HG02870 (cell line): ENCODE measurements around the gene RAB7A.

Source experiments
- ATAC-seq: cut with Tn5 transposase; IDR thresholded peaks from one replicate; pipeline ENCODE4 v1.9.1; 2021; ENCODE audit warnings: mild to moderate bottlenecking, moderate library complexity; ENCODE audit not compliant: unreplicated experiment

RAB7A gene

DNA sequence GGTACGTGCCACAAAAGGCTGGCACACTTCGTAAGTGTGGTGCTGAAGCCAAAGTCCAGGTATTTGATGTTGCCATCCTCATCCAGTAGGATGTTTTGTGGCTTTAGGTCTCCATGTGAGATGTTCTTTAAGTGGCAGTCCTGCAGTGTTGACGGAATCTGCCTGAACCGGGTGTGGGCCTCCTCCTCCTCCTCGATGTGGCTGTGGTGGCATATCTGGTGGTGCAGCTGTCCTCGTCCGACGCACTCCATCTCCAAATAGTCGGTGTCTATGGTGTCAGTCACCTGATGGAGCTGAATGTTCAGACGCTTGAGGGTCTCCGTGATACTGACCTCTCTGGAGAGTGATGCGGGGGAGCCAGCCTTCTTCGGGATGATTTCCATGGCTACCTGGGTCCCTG, 123.0 kb downstream of the RAB7A start:
- ATAC-seq, result no peak

DNA sequence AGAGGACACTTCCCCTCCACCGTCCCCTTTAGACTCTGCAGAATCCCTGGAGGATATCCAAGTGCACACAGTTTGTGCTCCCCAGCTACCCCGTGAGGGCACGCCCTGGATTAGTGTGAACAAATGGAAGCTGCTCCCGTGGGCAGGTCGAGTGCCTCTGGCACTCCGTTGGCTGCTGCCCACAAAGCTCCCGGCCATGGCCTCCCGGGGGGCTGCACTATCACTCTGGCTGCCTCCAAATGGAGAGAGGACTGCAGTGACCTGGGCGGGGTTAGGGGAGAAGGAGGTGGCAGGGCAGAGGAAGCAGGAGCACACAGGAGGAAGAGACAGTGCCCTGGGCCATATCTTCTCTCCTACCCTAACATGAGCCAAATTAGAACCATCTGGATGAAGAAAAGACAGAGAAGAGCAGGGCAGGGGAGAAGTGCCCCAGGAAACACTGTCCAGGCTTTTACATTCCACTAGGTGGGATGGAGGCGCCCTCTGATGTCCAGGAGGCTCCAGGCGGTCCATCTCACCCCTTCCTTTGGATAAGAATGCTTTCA, 124.0 kb downstream of the RAB7A start:
- no peak for ATAC-seq

DNA sequence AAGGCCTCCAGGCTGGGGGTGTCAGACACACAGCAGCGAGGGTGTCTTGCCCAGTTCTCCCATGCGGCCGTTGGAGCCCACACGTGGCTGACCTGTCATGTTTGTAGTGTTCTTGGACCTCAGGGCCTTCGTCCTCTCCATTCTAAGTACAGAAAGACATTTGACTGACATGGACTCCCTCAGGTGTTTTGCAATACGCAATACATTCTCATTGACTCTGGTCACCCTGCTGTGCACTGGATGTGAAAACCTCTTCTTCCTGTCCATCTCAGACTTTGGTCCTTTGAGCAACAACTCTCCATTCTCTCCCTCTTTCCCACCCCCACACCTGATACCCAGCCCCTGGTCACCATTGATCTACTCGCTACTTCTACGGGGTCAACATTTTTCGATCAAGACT, 124.6 kb downstream of the RAB7A start:
- ATAC-seq, result no peak

DNA sequence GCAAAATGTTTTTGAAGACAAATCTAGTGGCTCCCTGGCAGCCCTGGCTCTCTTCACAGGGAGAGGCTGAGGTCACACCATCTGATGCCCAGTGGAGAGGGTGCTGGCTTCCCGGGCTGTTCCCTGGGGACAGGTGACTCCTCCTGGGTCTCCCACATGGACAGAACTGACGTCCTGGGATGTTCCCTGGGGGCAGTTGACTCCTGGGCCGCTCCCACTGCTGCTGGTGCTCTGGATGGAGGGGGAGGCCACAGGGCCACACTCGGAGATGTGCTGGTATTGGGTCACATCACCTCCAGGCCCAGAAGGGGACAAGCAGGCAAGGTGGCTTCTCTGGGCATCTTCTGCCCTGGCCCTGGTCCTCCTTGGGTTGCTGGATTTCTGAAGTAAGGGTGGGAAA, 125.6 kb downstream of the RAB7A start:
- no peak for ATAC-seq

DNA sequence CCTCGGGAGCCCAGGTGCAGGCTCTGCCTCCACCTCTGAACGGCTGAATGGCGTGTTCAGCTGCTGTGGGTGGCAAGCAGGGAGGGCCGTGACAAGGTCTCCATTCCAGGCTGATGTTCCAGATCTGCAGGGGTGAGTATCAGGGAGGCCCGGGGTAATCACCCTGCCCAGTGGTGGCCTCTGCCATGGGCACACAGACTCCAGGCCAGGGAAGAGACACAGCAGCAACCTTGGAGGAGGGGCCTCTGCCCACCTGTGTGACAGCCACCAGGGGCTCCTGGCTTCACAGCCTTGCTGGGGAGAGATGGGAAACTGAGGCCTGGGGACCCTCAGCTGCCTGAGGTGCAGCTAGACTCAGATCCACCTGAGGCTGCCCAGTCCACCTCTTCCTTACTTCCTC, 127.8 kb downstream of the RAB7A start:
- ATAC-seq, result no peak

DNA sequence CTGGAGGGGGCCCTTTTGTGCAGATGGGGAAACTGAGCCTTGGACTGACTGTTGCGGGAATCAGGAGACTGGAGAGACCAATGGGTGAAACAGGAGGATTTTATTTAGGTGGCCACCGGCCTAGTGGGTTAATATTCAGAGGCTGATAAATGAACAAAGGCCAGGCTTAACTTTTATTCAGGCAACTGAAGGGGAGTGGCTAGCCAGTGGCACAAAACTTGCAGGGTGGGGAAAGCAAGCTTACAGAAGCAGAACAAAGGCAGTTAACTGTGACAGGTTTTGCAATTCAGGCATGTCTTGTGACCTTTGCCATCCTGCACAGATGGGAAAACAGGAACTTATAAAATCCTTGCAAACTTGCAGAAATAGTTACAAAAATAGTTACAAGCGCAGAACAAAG, 128.5 kb downstream of the RAB7A start:
- ATAC-seq, result no peak

DNA sequence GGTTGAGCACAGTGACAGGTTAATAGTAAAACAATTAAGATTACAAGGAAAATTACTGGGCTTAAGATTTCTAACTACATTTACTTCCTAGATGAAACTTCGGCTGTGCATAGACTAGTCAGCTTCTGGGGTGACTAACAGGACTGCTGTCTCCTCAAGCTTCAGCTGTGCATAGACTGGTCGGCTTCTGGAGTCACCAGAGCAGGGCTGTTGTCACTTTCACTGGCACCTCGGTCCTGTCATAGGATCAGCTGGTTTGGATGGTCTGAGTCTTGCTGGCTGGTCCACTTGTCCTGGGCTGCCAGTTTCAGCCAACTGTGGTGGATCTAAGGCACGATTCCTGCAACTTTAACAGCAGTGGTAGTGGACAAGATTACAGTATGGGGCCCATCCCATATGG, 129.6 kb downstream of the RAB7A start:
- ATAC-seq, result no peak

DNA sequence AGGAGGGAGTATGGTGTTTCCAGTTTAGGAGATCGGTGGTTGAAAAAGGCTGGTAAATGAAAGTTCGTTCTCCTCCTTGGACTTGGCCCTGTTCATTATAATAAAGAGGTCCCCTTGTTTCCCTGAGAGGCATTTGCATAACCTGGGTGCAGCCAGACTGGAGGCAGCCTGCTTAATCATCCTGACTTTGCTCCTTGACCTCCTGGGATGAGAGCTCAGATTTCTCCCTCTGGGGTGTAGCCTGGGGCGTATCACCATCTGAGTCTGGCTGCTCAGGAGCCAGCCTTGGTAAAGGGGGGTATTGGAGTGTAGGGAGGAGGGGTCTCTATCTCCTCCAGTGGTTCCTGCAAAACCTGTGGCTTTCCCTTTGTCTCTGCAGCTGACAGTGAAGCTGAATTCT, 132.2 kb downstream of the RAB7A start:
- no peak for ATAC-seq

DNA sequence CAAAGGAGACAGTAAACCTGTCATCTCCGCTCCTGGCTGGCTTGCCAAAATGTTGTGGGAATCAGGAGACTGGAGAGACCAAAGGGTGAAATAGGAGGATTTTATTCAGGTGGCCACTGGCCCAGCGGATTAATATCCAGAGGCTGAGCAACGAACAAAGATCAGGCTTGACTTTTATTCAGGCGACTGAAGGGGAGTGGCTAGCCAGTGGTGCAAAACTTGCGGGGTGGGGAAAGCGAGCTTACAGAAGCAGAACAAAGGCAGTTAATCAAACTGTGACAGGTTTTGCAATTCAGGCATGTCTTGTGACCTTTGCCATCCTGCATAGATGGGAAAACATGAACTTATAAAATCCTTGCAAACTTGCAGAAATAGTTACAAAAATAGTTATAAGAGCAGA, 133.6 kb downstream of the RAB7A start:
- ATAC-seq, result no peak

DNA sequence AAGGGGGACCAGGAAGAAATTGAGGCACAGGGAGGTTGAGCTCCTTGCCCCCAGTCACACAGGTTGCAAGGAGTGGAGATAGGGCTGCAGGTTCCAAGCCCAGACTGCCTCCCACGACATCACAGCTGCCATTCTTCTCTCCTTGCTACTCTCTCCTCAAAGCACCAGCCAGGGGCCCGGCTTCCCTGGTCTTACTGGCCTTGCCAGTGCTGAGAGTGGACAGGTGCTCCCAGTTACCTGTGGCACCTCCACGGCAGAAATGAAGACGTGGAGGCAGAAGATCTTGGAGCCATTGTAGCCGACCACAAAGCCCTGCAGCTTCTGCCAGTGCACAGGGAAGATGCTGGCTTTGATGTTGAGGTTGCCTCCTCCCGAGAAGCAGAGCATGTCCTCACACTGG, 135.5 kb downstream of the RAB7A start:
- no peak for ATAC-seq

DNA sequence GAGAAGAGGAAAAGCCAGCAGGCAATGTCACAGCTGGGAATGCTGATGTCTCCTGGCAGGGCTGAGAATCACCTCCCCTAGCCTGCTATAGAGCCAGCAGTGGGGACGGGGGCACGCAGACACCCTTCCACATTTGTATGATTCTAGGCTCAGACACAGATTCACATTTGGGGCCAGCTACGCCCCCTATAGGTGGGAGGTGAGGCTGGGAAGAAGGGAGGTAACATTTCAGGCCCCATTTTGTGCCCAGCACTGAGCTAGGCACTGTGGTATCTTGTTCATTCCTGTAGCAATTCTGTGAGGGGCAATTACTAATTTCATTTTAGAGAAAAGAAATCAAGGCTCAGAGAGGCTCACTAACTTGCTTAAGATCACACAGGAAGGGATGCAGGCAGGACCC, 137.6 kb downstream of the RAB7A start:
- ATAC-seq, result no peak
